ENCODE measurements around the gene GLMN. TPM values are rescaled to one million over a fixed set of nuclear protein-coding genes. Genes with fewer than 3 reads are reported as not detected.

GLMN gene
- total RNA-seq (2014; rRNA removed; shearing (Covaris generic)), result 23.2 and 31.3 TPM in 2 replicates

- Histone ChIP-seq H3K36me3 (replicated peaks; ENCODE audit: control insufficient read depth, insufficient read depth, low read length) (peaks cover 4% of the 10 kb centered on the region), H3K4me3 (ENCODE audit: insufficient read depth, low read depth, low read length) (peak within 1 kb of the TSS; percentile 93), H3K27me3 (ENCODE audit: control insufficient read depth, insufficient read depth, low read length) (no peaks in the 10 kb centered on the region)
- DNase-seq, result peak; percentile 91
Observed at GRCh38 chr1:92298573-92299476, at the start of gene GLMN, which contains the start of gene RPAP2. TSS of gene GLMN (minus strand) at chr1:92298987. CDS start at chr1:92297999, 988 bp downstream. TSS of gene RPAP2 (plus strand) at chr1:92299059. CDS start at chr1:92299074, 15 bp downstream.

- H3K4me3 ChIP-seq (ENCODE audit: insufficient read depth, low read depth, low read length), result no peak overlapping the region
- peaks cover 2% of the 10 kb centered on the region for H3K36me3 ChIP-seq (replicated peaks; ENCODE audit: control insufficient read depth, insufficient read depth, low read length)
- no peaks in the 10 kb centered on the region for H3K27me3 ChIP-seq (ENCODE audit: control insufficient read depth, insufficient read depth, low read length)
- DNase-seq, result no peak
Observed at GRCh38 chr1:92346866-92347640, 48.3 kb upstream of the GLMN start.

GRCh38 chr1:92343061-92343460, 44.3 kb upstream of the GLMN start:
- no peak for DNase-seq
- H3K4me3 ChIP-seq (ENCODE audit: insufficient read depth, low read depth, low read length), result no peak overlapping the region
- peaks cover 5% of the 10 kb centered on the region for H3K36me3 ChIP-seq (replicated peaks; ENCODE audit: control insufficient read depth, insufficient read depth, low read length)
- no peaks in the 10 kb centered on the region for H3K27me3 ChIP-seq (ENCODE audit: control insufficient read depth, insufficient read depth, low read length)

GRCh38 chr1:92342401-92342800, 43.6 kb upstream of the GLMN start:
- DNase-seq, result no peak
- Histone ChIP-seq H3K27me3 (ENCODE audit: control insufficient read depth, insufficient read depth, low read length) (no peaks in the 10 kb centered on the region), H3K36me3 (replicated peaks; ENCODE audit: control insufficient read depth, insufficient read depth, low read length) (peaks cover 5% of the 10 kb centered on the region), H3K4me3 (ENCODE audit: insufficient read depth, low read depth, low read length) (no peak overlapping the region)

GRCh38 chr1:92340154-92340553, 41.4 kb upstream of the GLMN start:
- no peaks in the 10 kb centered on the region for H3K27me3 ChIP-seq (ENCODE audit: control insufficient read depth, insufficient read depth, low read length)
- peaks cover 4% of the 10 kb centered on the region for H3K36me3 ChIP-seq (replicated peaks; ENCODE audit: control insufficient read depth, insufficient read depth, low read length)
- no peak overlapping the region for H3K4me3 ChIP-seq (ENCODE audit: insufficient read depth, low read depth, low read length)
- no peak for DNase-seq

GRCh38 chr1:92333668-92334067, 34.9 kb upstream of the GLMN start:
- Histone ChIP-seq H3K36me3 (replicated peaks; ENCODE audit: control insufficient read depth, insufficient read depth, low read length) (peaks cover 7% of the 10 kb centered on the region), H3K27me3 (ENCODE audit: control insufficient read depth, insufficient read depth, low read length) (no peaks in the 10 kb centered on the region), H3K4me3 (ENCODE audit: insufficient read depth, low read depth, low read length) (no peak overlapping the region)
- no peak for DNase-seq

- H3K36me3 ChIP-seq (replicated peaks; ENCODE audit: control insufficient read depth, insufficient read depth, low read length), result peaks cover 3% of the 10 kb centered on the region
- H3K27me3 ChIP-seq (ENCODE audit: control insufficient read depth, insufficient read depth, low read length), result no peaks in the 10 kb centered on the region
- no peak for DNase-seq
- no peak overlapping the region for H3K4me3 ChIP-seq (ENCODE audit: insufficient read depth, low read depth, low read length)
Observed at GRCh38 chr1:92329347-92330129, 30.8 kb upstream of the GLMN start.

- DNase-seq, result no peak
- Histone ChIP-seq H3K4me3 (ENCODE audit: insufficient read depth, low read depth, low read length) (no peak overlapping the region), H3K27me3 (ENCODE audit: control insufficient read depth, insufficient read depth, low read length) (no peaks in the 10 kb centered on the region), H3K36me3 (replicated peaks; ENCODE audit: control insufficient read depth, insufficient read depth, low read length) (peaks cover 5% of the 10 kb centered on the region)
Observed at GRCh38 chr1:92327794-92328193, 29.0 kb upstream of the GLMN start.

GRCh38 chr1:92326681-92327080, 27.9 kb upstream of the GLMN start:
- H3K36me3 ChIP-seq (replicated peaks; ENCODE audit: control insufficient read depth, insufficient read depth, low read length), result peaks cover 5% of the 10 kb centered on the region

GRCh38 chr1:92324784-92325183, 26.0 kb upstream of the GLMN start:
- no peak for DNase-seq
- Histone ChIP-seq H3K27me3 (ENCODE audit: control insufficient read depth, insufficient read depth, low read length) (no peaks in the 10 kb centered on the region), H3K36me3 (replicated peaks; ENCODE audit: control insufficient read depth, insufficient read depth, low read length) (peaks cover 5% of the 10 kb centered on the region), H3K4me3 (ENCODE audit: insufficient read depth, low read depth, low read length) (no peak overlapping the region)

More at GRCh38 chr1:92326681-92327080, 27.9 kb upstream of the GLMN start:
- no peak for DNase-seq
- H3K27me3 ChIP-seq (ENCODE audit: control insufficient read depth, insufficient read depth, low read length), result no peaks in the 10 kb centered on the region
- H3K4me3 ChIP-seq (ENCODE audit: insufficient read depth, low read depth, low read length), result no peak overlapping the region

- Histone ChIP-seq H3K4me3 (ENCODE audit: insufficient read depth, low read depth, low read length) (no peak overlapping the region), H3K36me3 (replicated peaks; ENCODE audit: control insufficient read depth, insufficient read depth, low read length) (peaks cover 3% of the 10 kb centered on the region), H3K27me3 (ENCODE audit: control insufficient read depth, insufficient read depth, low read length) (no peaks in the 10 kb centered on the region)
- no peak for DNase-seq
Observed at GRCh38 chr1:92323473-92324453, 25.0 kb upstream of the GLMN start.

GRCh38 chr1:92317836-92318493, 19.2 kb upstream of the GLMN start:
- no peak for DNase-seq
- H3K4me3 ChIP-seq (ENCODE audit: insufficient read depth, low read depth, low read length), result no peak overlapping the region
- H3K36me3 ChIP-seq (replicated peaks; ENCODE audit: control insufficient read depth, insufficient read depth, low read length), result peaks cover 1% of the 10 kb centered on the region
- no peaks in the 10 kb centered on the region for H3K27me3 ChIP-seq (ENCODE audit: control insufficient read depth, insufficient read depth, low read length)

Measured in H7 (cell line).